HG02981 (cell line): ENCODE data around the gene ABCA13.
"Not testable (repeated sequence)": the region's sequence is repeated elsewhere in the genome, so short reads cannot be mapped to it uniquely, and the experiment has no call there.

ENCODE experiments used
- ATAC-seq: cut with Tn5 transposase; IDR thresholded peaks from one replicate; pipeline ENCODE4 v1.9.1; 2021; ENCODE audit warnings: mild to moderate bottlenecking, moderate library complexity; ENCODE audit not compliant: unreplicated experiment

The ABCA13 gene

GRCh38 chr7:48171202-48171601 lies at the start of gene ABCA13:
ABCA13 (plus strand) TSS chr7:48171458; CDS start chr7:48171484, 26 bp downstream.
- no peak for ATAC-seq

- no peak for ATAC-seq
Observed at GRCh38 chr7:48126037-48126436, 45.2 kb upstream of the ABCA13 start.

DNA sequence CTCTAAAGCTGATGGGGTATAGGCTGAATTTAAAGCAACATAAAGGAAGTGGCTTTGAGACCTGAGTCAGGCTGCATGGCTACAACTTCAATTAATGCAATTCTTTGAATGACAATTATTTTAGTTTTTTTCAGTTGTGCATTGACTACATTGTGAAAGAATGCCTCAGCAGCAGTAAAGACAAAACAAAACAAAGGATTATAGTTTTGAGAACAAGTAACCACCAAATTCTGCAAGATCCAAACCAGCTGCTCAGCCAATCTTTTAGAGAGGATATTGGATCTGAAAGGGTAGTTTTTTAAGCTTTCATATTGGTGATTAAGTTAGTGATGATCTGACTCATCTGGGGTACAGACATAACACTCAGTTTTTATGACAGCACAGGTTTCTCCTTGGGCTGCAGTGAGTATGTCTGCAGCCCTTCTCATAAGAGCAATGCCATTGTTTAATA lies 40.6 kb upstream of the ABCA13 start:
- peak; percentile 79 for ATAC-seq

- ATAC-seq, result no peak
Observed at GRCh38 chr7:48132792-48133191, 38.5 kb upstream of the ABCA13 start.

DNA sequence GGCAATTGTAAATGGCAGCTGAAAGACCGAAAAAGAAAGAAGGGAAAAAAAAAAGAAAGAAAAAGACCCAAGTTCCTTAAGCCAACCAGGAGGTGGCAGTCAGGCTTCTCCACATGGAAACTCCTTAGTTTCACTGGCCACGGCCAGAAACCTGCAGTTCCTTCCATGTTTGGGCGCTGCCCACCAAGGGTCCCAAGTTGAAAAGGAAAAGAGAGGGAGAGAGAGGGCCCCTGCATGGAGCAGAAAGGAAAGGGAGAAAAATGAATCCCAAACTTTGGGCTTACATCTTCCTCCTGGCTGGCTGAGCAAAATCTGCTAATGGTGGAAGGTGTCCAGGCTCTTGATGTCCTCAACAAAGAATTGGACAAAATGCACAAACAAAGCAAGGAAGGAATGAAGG lies 31.8 kb upstream of the ABCA13 start:
- ATAC-seq, result no peak

GRCh38 chr7:48140001-48140681 lies 31.1 kb upstream of the ABCA13 start:
- no peak for ATAC-seq

DNA sequence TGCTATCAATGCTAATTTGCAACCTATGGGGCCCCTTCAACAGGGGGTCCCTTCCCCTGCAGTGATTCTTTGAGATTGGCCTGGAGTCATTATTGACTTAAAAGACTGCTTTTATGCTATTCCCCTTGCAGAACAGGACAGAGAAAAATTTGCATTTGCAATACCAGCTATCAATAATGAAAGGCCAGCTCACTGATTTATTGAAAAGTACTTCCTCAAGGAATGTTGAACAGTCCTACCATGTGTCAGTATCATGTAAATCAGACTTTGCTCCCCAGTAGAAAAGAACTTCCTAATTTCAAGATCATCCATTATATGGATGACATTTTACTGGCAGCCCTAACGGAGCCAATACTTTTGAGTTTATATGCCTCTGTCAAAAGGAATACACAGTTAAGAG lies 29.7 kb upstream of the ABCA13 start:
- no peak for ATAC-seq

GRCh38 chr7:48144291-48144768 lies 26.9 kb upstream of the ABCA13 start:
- no peak for ATAC-seq

- ATAC-seq, result no peak
Observed at GRCh38 chr7:48147078-48147591, 24.1 kb upstream of the ABCA13 start.

GRCh38 chr7:48147690-48148089 lies 23.6 kb upstream of the ABCA13 start:
- not testable (repeated sequence) for ATAC-seq

DNA sequence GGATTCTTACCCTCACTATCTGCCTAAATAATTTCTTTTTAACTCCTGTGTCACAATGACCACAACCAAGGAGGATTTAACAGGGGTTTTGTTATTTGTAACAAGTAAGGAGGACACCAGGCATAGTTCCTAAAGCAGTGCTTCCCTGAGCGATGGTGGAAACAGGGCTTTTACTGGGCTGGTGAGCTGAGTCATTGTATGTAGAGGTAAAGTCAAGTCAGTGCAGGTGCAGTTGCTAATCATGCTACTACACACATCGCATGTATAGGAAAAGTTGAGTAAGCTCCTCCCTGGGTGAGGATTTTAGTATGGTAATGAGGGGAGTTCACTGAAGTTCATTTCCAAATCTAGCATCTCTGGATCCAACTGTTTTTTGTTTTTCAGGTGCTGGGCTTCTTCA lies 22.9 kb upstream of the ABCA13 start:
- ATAC-seq, result no peak

DNA sequence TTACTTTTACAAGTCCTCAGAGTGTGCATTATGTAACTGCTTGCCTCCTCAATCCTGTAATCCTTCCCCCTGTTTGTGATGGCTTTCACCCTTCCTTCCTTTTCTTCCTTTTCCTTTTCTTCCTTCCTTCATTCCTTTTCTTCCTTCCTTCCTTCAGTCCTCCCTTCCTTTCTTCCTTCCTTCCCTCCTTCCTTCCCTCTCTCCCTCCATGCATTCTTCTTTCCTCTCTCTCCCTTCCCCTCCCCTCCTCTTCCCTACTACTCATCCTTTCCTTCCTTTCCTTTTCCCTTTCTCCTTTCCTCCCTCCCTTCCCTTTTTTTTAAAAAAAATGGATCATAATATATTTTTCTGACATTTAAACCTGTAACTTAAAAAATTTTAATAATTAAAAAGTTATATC lies 22.2 kb upstream of the ABCA13 start:
- ATAC-seq, result no peak

- no peak for ATAC-seq
Observed at GRCh38 chr7:48150086-48150485, 21.2 kb upstream of the ABCA13 start.

- peak; percentile 71 for ATAC-seq
Observed at GRCh38 chr7:48154792-48155413, 16.4 kb upstream of the ABCA13 start.

GRCh38 chr7:48158404-48158803 lies 12.9 kb upstream of the ABCA13 start:
- ATAC-seq, result no peak

DNA sequence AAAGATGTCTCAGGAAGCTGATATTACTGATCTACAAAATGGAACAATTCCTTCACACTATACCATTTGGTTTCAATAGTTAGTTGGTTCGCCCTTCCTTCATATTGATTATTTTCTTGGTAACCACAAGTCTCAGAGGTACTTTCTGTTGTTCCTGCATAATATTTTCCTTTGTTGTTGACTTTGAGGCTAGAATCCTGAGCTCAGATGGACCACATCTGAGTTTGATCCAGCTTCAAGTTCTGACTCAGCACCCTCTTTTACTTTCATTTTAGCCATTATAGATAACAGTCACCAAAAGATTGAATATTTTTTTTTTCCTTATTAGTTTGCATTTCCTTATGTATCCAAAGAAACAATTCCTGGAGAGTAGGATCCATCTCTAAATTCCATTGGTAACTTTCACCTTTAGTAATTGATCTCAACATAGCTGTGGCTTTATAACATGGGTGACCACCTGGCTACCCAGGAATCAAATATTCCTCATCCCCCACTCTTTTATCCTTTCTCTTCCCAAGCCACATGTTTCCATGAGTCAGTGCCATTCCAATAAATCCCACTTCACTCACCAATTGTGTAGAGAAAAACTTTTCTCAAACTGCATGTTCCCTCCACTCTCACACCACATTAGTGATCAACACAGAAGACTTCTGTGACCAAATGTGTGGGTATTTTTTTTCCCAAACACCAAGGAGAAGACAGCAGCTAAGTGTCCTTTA lies 9.7 kb upstream of the ABCA13 start:
- ATAC-seq, result no peak

GRCh38 chr7:48165157-48165556 lies 6.1 kb upstream of the ABCA13 start:
- no peak for ATAC-seq

GRCh38 chr7:48168159-48168558 lies 3.1 kb upstream of the ABCA13 start:
- ATAC-seq, result no peak

DNA sequence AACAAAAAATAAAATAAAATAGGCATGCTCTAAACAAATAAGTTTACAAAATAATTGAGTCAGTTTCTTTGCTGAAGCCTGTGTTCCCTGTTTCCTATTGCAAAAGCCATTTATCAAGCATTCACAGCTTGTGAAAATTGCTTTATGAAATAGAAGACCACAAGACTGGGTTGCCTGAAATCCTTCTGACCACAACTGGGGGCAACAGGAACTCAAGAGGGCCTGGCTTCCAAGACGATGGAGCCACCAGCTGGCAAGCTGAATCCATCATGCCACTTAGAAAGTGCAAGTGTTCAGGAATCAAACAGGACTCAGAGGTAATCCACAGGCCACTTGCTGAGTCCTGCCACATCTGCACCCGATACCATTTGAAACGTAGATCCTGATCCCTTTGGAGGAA lies 752 bp upstream of the ABCA13 start:
- ATAC-seq, result no peak

DNA sequence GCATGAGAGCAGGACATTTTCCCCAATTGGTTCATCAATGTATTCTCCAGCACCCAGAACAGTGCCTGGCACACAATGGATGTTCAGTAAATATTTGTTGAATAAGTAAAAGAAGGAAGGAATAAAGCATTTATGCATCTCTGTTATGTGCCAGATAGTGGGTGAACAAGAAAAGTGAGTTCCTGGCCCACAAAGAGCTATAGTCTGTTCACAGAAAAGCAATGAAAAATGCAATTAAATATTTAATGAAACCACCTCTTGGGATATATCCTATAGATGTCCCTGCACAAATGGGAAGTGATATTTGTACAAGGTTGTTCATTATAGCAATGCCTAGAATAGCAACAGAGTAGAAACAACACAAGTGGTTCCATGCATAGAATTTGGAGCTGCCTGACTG lies 2.1 kb downstream of the ABCA13 start:
- no peak for ATAC-seq

- ATAC-seq, result no peak
Observed at GRCh38 chr7:48173756-48174382, 2.6 kb downstream of the ABCA13 start.
